MCF 10A (cell line): ENCODE measurements around the gene LPP. TPM values are rescaled to one million over a fixed set of nuclear protein-coding genes. Genes with fewer than 3 reads are reported as not detected.
"Not testable (repeated sequence)": the region's sequence is repeated elsewhere in the genome, so short reads cannot be mapped to it uniquely, and the experiment has no call there.

Source experiments
- BruUV-seq: library from RNA; stranded (reverse); fragments of 400-500 nt; replicated peaks from 2 replicates; lab custom pipeline; 2021; lab: Mats Ljungman, UMichigan
- CTCF ChIA-PET: fragments of 300-600 bp; sonication (Branson Sonifier 250); formaldehyde crosslinking; extraction: SDS; loops from one replicate; lab custom pipeline; 2021; ENCODE audit warnings: antibody characterized with exemption, inconsistent platforms; lab: Yijun Ruan, JAX
- POLR2A ChIA-PET: fragments of 300-600, 350-650 bp; sonication (Branson Sonifier 250); formaldehyde crosslinking; extraction: SDS; loops from one replicate; lab custom pipeline; 2020; ENCODE audit warnings: antibody characterized with exemption, inconsistent platforms; lab: Yijun Ruan, JAX
- DNase-seq: peaks from one replicate; pipeline ENCODE4 v3.0.0-alpha.2; 2018; ENCODE audit not compliant: unreplicated experiment
- H3K27ac Mint-ChIP-seq: one replicate; pipeline ENCODE4 v1.8.0; 2022; ENCODE audit warnings: mild to moderate bottlenecking, low read depth, mixed read lengths; ENCODE audit not compliant: unreplicated experiment
- H3K27me3 Mint-ChIP-seq: one replicate; pipeline ENCODE4 v1.8.0; 2022; ENCODE audit warnings: mixed read lengths; ENCODE audit not compliant: insufficient read depth, unreplicated experiment
- H3K36me3 Mint-ChIP-seq: one replicate; pipeline ENCODE4 v1.8.0; 2022; ENCODE audit warnings: mild to moderate bottlenecking, moderate library complexity, mixed read lengths; ENCODE audit not compliant: insufficient read depth, unreplicated experiment
- H3K4me1 Mint-ChIP-seq: one replicate; pipeline ENCODE4 v1.8.0; 2022; ENCODE audit warnings: mixed read lengths; ENCODE audit not compliant: insufficient read depth, unreplicated experiment
- H3K4me3 Mint-ChIP-seq: one replicate; pipeline ENCODE4 v1.8.0; 2022; ENCODE audit warnings: mild to moderate bottlenecking, moderate library complexity, mixed read lengths; ENCODE audit not compliant: unreplicated experiment
- H3K9me3 Mint-ChIP-seq: one replicate; pipeline ENCODE4 v1.8.0; 2022; ENCODE audit warnings: mixed read lengths; ENCODE audit not compliant: unreplicated experiment
- intact Hi-C: fragments of 100-400 bp; cut with micrococcal nuclease; formaldehyde crosslinking; loops from 2 replicates; pipeline ENCODE4 v1.14.1; 2022
- total RNA-seq: library from RNA; stranded (reverse); gene quantifications from 2 replicates; pipeline ENCODE4 v1.2.3, GENCODE V29; 2022
- TF ChIP-seq, protein P1 (sequence below): fragments of 200-600 bp; IDR thresholded peaks from one replicate; pipeline ENCODE4 v1.8.0; 2022; ENCODE audit warnings: antibody characterized with exemption, mild to moderate bottlenecking; ENCODE audit not compliant: unreplicated experiment

LPP gene
- total RNA-seq, 1 experiment from 2014 or later, result 117 TPM

DNA sequence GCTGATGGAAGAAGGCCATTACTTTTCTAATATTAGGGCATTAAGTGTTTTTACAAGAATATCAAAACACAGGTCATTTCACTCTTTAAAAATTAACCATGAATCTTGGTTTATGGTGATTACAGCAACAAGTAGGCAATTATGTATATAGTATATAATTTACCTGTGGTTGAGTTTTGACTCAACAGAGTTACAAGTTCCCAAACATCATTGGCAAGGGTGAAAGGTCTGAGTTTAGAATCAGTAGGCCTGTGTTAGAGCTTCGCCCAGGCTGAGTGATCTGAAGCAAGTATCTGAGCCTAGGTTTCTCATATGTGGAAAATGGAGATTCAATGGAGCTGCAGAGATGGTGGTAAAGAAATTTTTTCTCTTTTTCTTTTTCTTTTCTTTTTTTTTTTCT lies 25.1 kb upstream of the LPP start:
- H3K9me3 Mint-ChIP-seq, result no peaks in the 10 kb centered on the region
- no peak overlapping the region for H3K4me3 Mint-ChIP-seq
- ChIA-PET CTCF (no interaction called here), POLR2A (interaction anchor here (0.6 kb wide), 1 partner anchor 593 kb away, joined by 3 read pairs; no protein-coding TSS in a partner anchor)
- no peak overlapping the region for H3K27ac Mint-ChIP-seq
- no peaks in the 10 kb centered on the region for H3K4me1 Mint-ChIP-seq
- no TSS peak for BruUV-seq
- TF ChIP-seq, protein P1, sequence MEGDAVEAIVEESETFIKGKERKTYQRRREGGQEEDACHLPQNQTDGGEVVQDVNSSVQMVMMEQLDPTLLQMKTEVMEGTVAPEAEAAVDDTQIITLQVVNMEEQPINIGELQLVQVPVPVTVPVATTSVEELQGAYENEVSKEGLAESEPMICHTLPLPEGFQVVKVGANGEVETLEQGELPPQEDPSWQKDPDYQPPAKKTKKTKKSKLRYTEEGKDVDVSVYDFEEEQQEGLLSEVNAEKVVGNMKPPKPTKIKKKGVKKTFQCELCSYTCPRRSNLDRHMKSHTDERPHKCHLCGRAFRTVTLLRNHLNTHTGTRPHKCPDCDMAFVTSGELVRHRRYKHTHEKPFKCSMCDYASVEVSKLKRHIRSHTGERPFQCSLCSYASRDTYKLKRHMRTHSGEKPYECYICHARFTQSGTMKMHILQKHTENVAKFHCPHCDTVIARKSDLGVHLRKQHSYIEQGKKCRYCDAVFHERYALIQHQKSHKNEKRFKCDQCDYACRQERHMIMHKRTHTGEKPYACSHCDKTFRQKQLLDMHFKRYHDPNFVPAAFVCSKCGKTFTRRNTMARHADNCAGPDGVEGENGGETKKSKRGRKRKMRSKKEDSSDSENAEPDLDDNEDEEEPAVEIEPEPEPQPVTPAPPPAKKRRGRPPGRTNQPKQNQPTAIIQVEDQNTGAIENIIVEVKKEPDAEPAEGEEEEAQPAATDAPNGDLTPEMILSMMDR, result no peak
- no peaks in the 10 kb centered on the region for H3K36me3 Mint-ChIP-seq
- no peak for DNase-seq
- no peaks in the 10 kb centered on the region for H3K27me3 Mint-ChIP-seq
- intact Hi-C loops, result no loop called here

DNA sequence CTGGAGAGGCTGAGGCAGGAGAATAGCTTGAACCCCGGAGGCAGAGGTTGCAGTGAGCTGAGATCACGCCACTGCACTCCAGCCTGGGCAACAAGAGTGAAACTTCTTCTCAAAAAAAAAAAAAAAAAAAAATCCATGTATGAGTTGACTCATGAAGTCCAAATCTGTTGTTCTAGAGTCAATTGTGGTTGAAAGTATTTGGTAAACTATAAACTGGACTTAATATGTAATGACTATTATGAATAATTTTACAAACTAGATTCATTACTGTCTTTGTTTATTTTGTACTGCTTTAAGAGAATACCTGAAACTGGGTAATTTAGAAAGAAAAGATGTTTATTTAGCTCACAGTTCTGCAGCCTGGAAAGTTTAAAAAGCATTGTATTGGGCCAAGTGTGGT lies 22.9 kb upstream of the LPP start:
- H3K9me3 Mint-ChIP-seq, CTCF ChIA-PET, H3K27ac Mint-ChIP-seq, BruUV-seq, H3K4me3 Mint-ChIP-seq, intact Hi-C loops, H3K27me3 Mint-ChIP-seq, H3K4me1 Mint-ChIP-seq, DNase-seq, H3K36me3 Mint-ChIP-seq: not testable (repeated sequence)
- POLR2A ChIA-PET, result interaction anchor here (0.5 to 1.2 kb wide), 2 partner anchors 9 to 14 kb away, joined by 3 read pairs; no protein-coding TSS in a partner anchor

DNA sequence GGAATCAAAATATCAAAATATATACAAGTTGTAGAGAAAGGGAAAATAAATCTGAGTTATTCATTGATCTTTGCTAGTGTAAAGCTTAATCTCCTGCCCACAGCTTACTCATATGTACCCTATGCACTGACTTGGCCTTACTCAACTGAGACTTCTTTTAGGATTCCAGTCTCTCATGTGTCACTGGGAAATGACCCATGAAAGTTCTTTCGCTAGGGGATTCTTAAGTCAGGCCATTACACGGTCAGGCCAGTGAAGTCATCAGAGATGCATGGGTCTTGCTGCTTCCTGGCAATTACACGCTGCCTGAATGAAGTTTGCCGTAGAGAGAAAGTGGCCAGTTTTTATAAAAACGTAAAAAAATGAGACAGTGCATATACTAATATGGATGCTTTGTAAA lies 20.7 kb upstream of the LPP start:
- BruUV-seq, result no TSS peak
- intact Hi-C loops, result no loop called here
- H3K36me3 Mint-ChIP-seq, result peaks cover 7% of the 10 kb centered on the region
- no peak for DNase-seq
- no peak overlapping the region for H3K27ac Mint-ChIP-seq
- no peaks in the 10 kb centered on the region for H3K27me3 Mint-ChIP-seq
- no peaks in the 10 kb centered on the region for H3K4me1 Mint-ChIP-seq
- POLR2A ChIA-PET, result no interaction called here
- H3K4me3 Mint-ChIP-seq, result no peak overlapping the region
- no peaks in the 10 kb centered on the region for H3K9me3 Mint-ChIP-seq
- CTCF ChIA-PET, result interaction anchor here (0.6 kb wide), 1 partner anchor 736 kb away, joined by 3 read pairs; no protein-coding TSS in a partner anchor
- TF ChIP-seq, protein P1, result no peak

DNA sequence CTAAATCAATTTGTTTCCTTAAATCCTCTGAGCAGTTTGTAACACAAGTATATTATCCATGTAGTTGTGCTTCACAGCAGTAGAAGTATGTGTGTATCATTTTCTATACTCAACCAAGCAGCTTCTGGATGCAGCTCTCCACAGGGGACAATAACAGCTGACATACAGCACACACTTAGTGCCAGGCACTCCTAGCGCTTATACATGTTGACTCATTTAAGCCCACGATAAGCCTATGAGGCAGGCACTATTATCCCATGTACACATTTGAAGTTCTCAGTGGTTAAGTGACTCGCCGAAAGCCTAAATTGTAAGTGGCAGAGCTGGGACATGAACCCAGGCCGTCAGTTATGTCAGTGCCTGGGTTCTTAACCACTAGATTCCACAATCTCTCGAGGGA lies 20.3 kb upstream of the LPP start:
- no peak for DNase-seq
- CTCF ChIA-PET, result interaction anchor here (0.6 kb wide), 1 partner anchor 735 kb away, joined by 3 read pairs; no protein-coding TSS in a partner anchor
- H3K27me3 Mint-ChIP-seq, result no peaks in the 10 kb centered on the region
- no peak overlapping the region for H3K27ac Mint-ChIP-seq
- H3K4me3 Mint-ChIP-seq, result no peak overlapping the region
- peaks cover 3% of the 10 kb centered on the region for H3K4me1 Mint-ChIP-seq
- TF ChIP-seq, protein P1, result no peak
- intact Hi-C loops, result no loop called here
- no TSS peak for BruUV-seq
- H3K9me3 Mint-ChIP-seq, result no peaks in the 10 kb centered on the region
- POLR2A ChIA-PET, result no interaction called here
- H3K36me3 Mint-ChIP-seq, result peaks cover 7% of the 10 kb centered on the region
